OCI-LY1 (cell line): ENCODE measurements around the gene CHSY1.

Experiments
- H2AFZ ChIP-seq: fragments of 200-600 bp; sonication (generic), shearing (Covaris generic); 2 replicates; pipeline ENCODE4 v1.6.0; 2014; ENCODE audit warnings: antibody characterized with exemption, mild to moderate bottlenecking, low read length
- H3F3A ChIP-seq: fragments of 200-600 bp; sonication (generic), shearing (Covaris generic); 2 replicates; pipeline ENCODE4 v1.6.0; 2014; ENCODE audit warnings: mild to moderate bottlenecking, antibody characterized with exemption, low read length, moderate library complexity; ENCODE audit not compliant: insufficient read depth
- H3K27ac ChIP-seq: fragments of 200-600 bp; sonication (generic); 2 replicates; pipeline ENCODE4 v1.5.1; 2014; ENCODE audit warnings: low read length, mixed run types, mild to moderate bottlenecking, low read depth; ENCODE audit not compliant: poor library complexity, severe bottlenecking
- H3K27me3 ChIP-seq: fragments of 200-600 bp; sonication (generic); 2 replicates; pipeline ENCODE4 v1.6.0; 2014; ENCODE audit warnings: antibody characterized with exemption, mild to moderate bottlenecking, low read length, moderate library complexity; ENCODE audit not compliant: insufficient read depth
- H3K36me3 ChIP-seq: fragments of 200-600 bp; sonication (generic); 2 replicates; pipeline ENCODE4 v1.6.1; 2014; ENCODE audit warnings: mild to moderate bottlenecking, antibody characterized with exemption, low read length, moderate library complexity, mixed read lengths; ENCODE audit not compliant: insufficient read depth
- H3K4me1 ChIP-seq: fragments of 200-600 bp; sonication (generic); 2 replicates; pipeline ENCODE4 v1.5.1; 2014; ENCODE audit warnings: mild to moderate bottlenecking, low read length, moderate library complexity; ENCODE audit not compliant: insufficient read depth, severe bottlenecking
- H3K4me2 ChIP-seq: fragments of 200-600 bp; sonication (generic), shearing (Covaris generic); 2 replicates; pipeline ENCODE4 v1.6.1; 2014; ENCODE audit warnings: low read length
- H3K4me3 ChIP-seq: fragments of 200-600 bp; sonication (generic); 2 replicates; pipeline ENCODE4 v1.5.1; 2014; ENCODE audit warnings: low read length, low read depth, mild to moderate bottlenecking, mixed read lengths; ENCODE audit not compliant: poor library complexity, severe bottlenecking
- H3K79me2 ChIP-seq: fragments of 200-600 bp; shearing (Covaris generic); 2 replicates; pipeline ENCODE4 v1.6.1; 2016; ENCODE audit warnings: mixed run types, low read length, mixed read lengths; ENCODE audit not compliant: insufficient read depth
- H3K9ac ChIP-seq: fragments of 200-600 bp; sonication (generic), shearing (Covaris generic); 2 replicates; pipeline ENCODE4 v1.6.1; 2014; ENCODE audit warnings: mild to moderate bottlenecking, low read length, mixed read lengths
- H3K9me2 ChIP-seq: fragments of 200-600 bp; sonication (generic), shearing (Covaris generic); 2 replicates; pipeline ENCODE4 v1.6.1; 2014; ENCODE audit warnings: low read depth, mild to moderate bottlenecking, low read length, mixed read lengths
- H3K9me3 ChIP-seq: fragments of 200-600 bp; shearing (Covaris generic); 2 replicates; pipeline ENCODE4 v1.6.1; 2014; ENCODE audit warnings: low read length, mixed read lengths
- H4K20me1 ChIP-seq: fragments of 200-600 bp; sonication (generic), shearing (Covaris generic); 2 replicates; pipeline ENCODE4 v1.6.0; 2016; ENCODE audit warnings: mild to moderate bottlenecking, low read length; ENCODE audit not compliant: insufficient read depth
- CTCF ChIP-seq: fragments of 200-600 bp; sonication (generic), shearing (Covaris generic); IDR thresholded peaks from 2 replicates; pipeline ENCODE4 v1.5.1; 2017; ENCODE audit warnings: mild to moderate bottlenecking, antibody characterized with exemption, low read length, moderate library complexity, mixed read lengths
- EZH2 ChIP-seq: fragments of 200-600 bp; sonication (generic), shearing (Covaris generic); IDR thresholded peaks from 2 replicates; pipeline ENCODE4 v1.8.0; 2017; ENCODE audit warnings: borderline replicate concordance, mixed run types, mild to moderate bottlenecking, antibody characterized with exemption, low read length, moderate library complexity, mixed read lengths

CHSY1 gene

DNA sequence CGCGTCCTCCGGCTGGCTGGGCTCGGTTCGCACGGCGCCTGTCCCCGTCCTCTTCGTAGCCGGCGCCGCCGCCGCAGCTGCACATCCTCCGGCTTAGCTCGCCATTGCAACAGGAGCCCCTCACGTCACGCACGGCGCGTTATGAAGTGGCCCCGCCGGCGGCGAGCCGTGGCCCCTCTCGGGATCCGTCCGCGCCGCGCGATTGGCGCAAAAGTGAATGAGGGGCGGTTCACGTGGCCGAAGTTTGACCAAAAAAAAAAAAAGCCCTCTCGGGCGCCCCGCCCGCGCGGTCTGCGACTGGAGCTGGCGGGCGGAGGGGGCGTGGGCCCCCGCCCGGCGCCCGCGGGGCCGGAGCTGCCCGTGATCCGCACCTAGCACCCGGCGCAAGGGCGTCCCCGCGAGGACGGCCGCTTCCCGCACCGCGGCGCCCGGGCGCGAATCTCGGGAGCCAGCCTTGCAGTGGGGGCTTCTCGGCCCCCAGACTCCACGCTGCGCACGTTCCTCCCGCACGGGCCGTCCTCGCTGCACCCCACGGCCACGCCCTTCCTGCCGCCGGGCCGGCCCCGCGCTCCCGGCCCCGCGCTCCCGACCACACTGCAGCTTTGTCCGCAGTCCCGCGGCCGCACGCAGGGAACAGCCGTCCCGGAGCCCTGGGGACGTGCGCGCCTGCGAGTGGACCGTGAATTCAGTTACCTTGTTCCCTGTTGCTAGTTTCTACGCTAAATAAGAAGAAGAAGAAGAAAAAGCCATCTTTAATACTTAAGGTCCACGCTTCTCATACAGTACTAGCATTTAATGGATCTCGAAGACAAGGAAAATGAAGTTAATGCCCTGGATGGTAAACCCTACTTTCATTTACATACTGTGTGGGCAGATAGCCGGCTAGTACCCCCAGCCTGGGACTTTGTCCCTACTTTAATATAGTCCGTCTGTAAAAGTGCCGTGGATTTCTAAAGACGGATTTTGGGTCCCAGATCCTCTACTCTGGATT, at the start of gene CHSY1:
Gene CHSY1 (minus strand): TSS at position 219 of the 991 bp plus-strand sequence. CDS start 592 bp downstream, outside the sequence.
- H3K27ac ChIP-seq: no peak within 1 kb of the TSS
- H2AFZ ChIP-seq: peak within 1 kb of the TSS; percentile 6; the same call in 1 of the 2 replicates

DNA sequence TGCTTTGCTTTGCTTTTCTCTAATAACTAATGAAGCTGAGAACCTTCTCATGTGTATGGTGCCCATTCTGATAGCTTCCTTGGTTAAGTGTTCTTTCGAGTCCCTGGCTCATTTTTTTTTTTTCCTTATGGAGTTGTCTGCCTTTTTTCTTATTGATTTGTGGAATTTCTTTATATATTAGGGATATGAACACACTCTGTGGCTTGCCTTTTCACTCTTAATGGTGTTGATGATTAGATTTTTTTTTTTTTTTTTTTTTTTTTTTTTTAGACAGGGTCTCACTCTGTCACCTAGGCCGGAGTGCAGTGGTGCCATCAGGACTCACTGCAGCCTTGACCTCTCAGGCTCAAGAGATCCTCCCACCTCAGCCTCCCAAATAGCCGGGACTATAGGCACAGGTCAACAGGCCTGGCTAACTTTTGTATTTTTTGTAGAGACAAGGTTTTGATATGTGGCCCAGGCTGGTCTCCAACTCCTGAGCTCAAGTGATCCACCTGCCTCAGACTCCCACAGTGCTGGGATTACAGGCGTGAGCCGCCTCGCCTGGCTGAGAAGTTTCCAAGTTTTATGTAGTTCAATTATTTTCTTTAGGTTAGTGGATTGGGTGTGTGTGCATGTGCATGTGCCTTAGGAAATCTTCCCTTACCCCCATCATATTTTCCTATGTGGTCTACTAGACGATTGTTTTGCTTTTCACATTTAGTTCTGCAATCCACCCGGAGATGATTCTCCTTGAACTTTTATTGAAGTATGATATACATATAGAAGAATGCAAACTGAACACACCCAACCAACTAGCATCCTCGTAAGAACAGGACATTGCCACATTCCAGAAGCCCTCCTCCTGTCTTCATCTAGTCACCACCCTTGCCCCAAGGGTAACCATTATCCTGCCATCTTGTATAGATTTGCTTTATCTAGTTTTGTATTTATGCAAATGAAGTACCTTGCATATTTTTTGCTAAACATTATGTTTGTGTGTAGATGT, 44.9 kb upstream of the CHSY1 start:
- H3K9me3 ChIP-seq: no peaks in the 10 kb centered on the region
- H3K36me3 ChIP-seq: peaks cover 10% of the 10 kb centered on the region
- no peak overlapping the region for H3K27ac ChIP-seq
- TF ChIP-seq CTCF (no peak), EZH2 (no peak)
- H3K9me2 ChIP-seq: no peaks in the 10 kb centered on the region
- peak overlapping the region; percentile 98; the same call in 1 of the 2 replicates for H3K4me2 ChIP-seq
- no peaks in the 10 kb centered on the region for H3K27me3 ChIP-seq
- no peaks in the 10 kb centered on the region for H3F3A ChIP-seq
- H3K79me2 ChIP-seq: peaks cover 32% of the 10 kb centered on the region
- no peak overlapping the region for H3K9ac ChIP-seq
- no peak overlapping the region for H3K4me3 ChIP-seq
- peaks cover 31% of the 10 kb centered on the region for H3K4me1 ChIP-seq
- no peak overlapping the region for H2AFZ ChIP-seq
- 0 out of 2 replicates have a peak, but pooled peaks cover 6% of the 10 kb centered on the region for H4K20me1 ChIP-seq

More for the DNA sequence above, at the start of gene CHSY1:
- Histone ChIP-seq H3K4me3 (peak within 1 kb of the TSS; percentile 79), H3K79me2 (no peaks in the 10 kb centered on the region), H3K9ac (peak within 1 kb of the TSS; percentile 63), H3K9me2 (no peaks in the 10 kb centered on the region), H3K36me3 (peaks cover 6% of the 10 kb centered on the region; the same call in 1 of the 2 replicates), H3K4me1 (peaks cover 19% of the 10 kb centered on the region), H3K9me3 (no peaks in the 10 kb centered on the region), H3F3A (no peaks in the 10 kb centered on the region), H4K20me1 (no peaks in the 10 kb centered on the region), H3K27me3 (peaks cover 4% of the 10 kb centered on the region), H3K4me2 (peak within 1 kb of the TSS; percentile 89)
- peak; percentile 10; the same call in 1 of the 2 replicates for TF ChIP-seq CTCF
- no peak for TF ChIP-seq EZH2

DNA sequence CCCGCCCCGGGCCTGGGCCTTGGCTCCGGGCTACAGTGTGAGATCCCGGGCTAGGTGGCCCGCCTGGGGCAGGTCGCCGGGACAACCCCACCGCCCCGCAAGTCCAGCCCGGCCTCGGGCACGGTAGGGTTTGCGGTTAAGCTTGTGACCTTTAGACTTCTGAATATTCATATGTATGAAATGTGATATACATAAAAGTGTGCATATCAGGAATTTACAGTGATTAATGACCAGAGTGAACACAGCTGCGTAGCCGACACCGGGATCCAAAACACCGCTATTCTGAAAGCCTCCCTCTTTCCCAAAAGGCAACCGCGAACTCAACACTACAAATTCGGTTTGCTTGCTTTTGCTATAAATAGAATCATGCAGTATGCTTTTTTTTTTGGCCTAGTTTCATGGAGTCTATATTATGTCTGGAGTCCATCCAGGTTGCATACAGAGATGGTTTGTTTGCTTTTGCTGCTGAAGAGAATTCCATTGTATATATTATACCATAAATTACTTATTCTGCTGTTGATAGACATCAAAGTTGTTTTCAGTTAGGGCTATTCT, 43.8 kb upstream of the CHSY1 start:
- Histone ChIP-seq H3K79me2 (peaks cover 40% of the 10 kb centered on the region), H3K27ac (no peak overlapping the region)

More for the DNA sequence above, 43.8 kb upstream of the CHSY1 start:
- Histone ChIP-seq H3K4me2 (peak overlapping the region; percentile 98), H3K4me3 (peak overlapping the region; percentile 98), H3F3A (no peaks in the 10 kb centered on the region), H3K9me3 (no peaks in the 10 kb centered on the region), H3K27me3 (no peaks in the 10 kb centered on the region), H3K4me1 (peaks cover 32% of the 10 kb centered on the region), H2AFZ (peak overlapping the region; percentile 97), H3K9ac (peak overlapping the region; percentile 94), H3K36me3 (peaks cover 19% of the 10 kb centered on the region), H4K20me1 (0 out of 2 replicates have a peak, but pooled peaks cover 6% of the 10 kb centered on the region), H3K9me2 (no peaks in the 10 kb centered on the region)
- no peak for TF ChIP-seq CTCF
